ENCODE measurements around the gene PROK1. TPM values are rescaled to one million over a fixed set of nuclear protein-coding genes. Genes with fewer than 3 reads are reported as not detected.

The PROK1 gene
- total and polyA plus RNA-seq, 2 of the 4 experiments (the other 2 are of a cell fraction), result not detected

GRCh38 chr1:110404401-110404800 is 46.5 kb upstream of the PROK1 start:
- Histone ChIP-seq H3K56ac (ENCODE audit: extremely low read depth, insufficient read depth, low read length) (no peak overlapping the region), H2BK20ac (ENCODE audit: low read depth, low read length) (no peak overlapping the region), H3K4me2 (ENCODE audit: low read depth, low read length) (no peak overlapping the region), H4K91ac (ENCODE audit: insufficient read depth, low read depth, low read length) (no peak overlapping the region), H3K4me3 (ENCODE audit: insufficient read depth, low read depth, low read length) (no peak overlapping the region), H2BK15ac (ENCODE audit: low read depth, low read length) (no peak overlapping the region), H2BK120ac (ENCODE audit: low read depth, low read length) (no peak overlapping the region), H3K27ac (ENCODE audit: insufficient read depth, low read length) (no peak overlapping the region), H4K5ac (ENCODE audit: low read depth, low read length) (no peak overlapping the region), H3K79me1 (ENCODE audit: low read depth in 1 of 2, low read length in 2 of 2) (peaks cover 11 to 34% of the 10 kb centered on the region in 2 experiments), H3K9me1 (ENCODE audit: insufficient read depth, low read length) (no peaks in the 10 kb centered on the region), H3K9ac (ENCODE audit: low read depth, low read length) (no peak overlapping the region), H2AFZ (replicated peaks; ENCODE audit: low read length, poor library complexity) (no peak overlapping the region), H3K4ac (ENCODE audit: low read depth, low read length) (no peak overlapping the region), H3K4me1 (ENCODE audit: control insufficient read depth, insufficient read depth, low read length) (peaks cover 2% of the 10 kb centered on the region; the same call in 1 of the 2 replicates), H3K23ac (ENCODE audit: low read depth, low read length) (no peak overlapping the region), H3K27me3 (ENCODE audit: control insufficient read depth, insufficient read depth, low read length) (no peaks in the 10 kb centered on the region), H3K36me3 (ENCODE audit: control insufficient read depth, insufficient read depth, low read length) (peaks cover 29% of the 10 kb centered on the region), H2AK9ac (replicated peaks; ENCODE audit: low read depth, low read length, poor library complexity) (no peak overlapping the region), H3K18ac (ENCODE audit: low read depth, low read length) (no peak overlapping the region), H2AK5ac (ENCODE audit: low read depth, low read length) (no peak overlapping the region), H4K20me1 (ENCODE audit: insufficient read depth, low read length) (0 out of 2 replicates have a peak, but pooled peaks cover 3% of the 10 kb centered on the region), H3K9me3 (ENCODE audit: control insufficient read depth, insufficient read depth, low read length) (no peaks in the 10 kb centered on the region), H2BK5ac (ENCODE audit: low read depth, low read length, poor library complexity, severe bottlenecking) (no peak overlapping the region), H4K8ac (ENCODE audit: low read depth in 2 of 2, low read length in 2 of 2) (no peak overlapping the region), H3K14ac (replicated peaks; ENCODE audit: low read depth, low read length) (no peak overlapping the region)
- intact Hi-C loops (cut with micrococcal nuclease) (no loop called here), in situ Hi-C loops (cut with MboI; ENCODE audit: low sequenced_read_pairs) (loop anchor here (5.0 kb wide), 1 partner anchor 62 kb away; no protein-coding TSS in a partner anchor), dilution Hi-C loops (cut with HindIII; ENCODE audit: low sequenced_read_pairs, unreplicated experiment) (no loop called here)
- ChIA-PET CTCF (no interaction called here), POLR2A (ENCODE audit: unreplicated experiment) (interaction anchor here (0.7 kb wide), 1 partner anchor 11 kb away, joined by 6 read pairs; no protein-coding TSS in a partner anchor)
- ATAC-seq (ENCODE audit: low read depth) (no peak), DNase-seq (no peak)
- TF ChIP-seq BHLHE40 (IDR thresholded peaks at IDR 0.05; ENCODE audit: low read depth, low read length) (no peak), CEBPB (IDR thresholded peaks at IDR 0.05; ENCODE audit: low read depth, low read length) (no peak), ELK1 (IDR thresholded peaks at IDR 0.05; ENCODE audit: borderline replicate concordance, low read depth, low read length) (no peak), RFX5 (IDR thresholded peaks at IDR 0.05; ENCODE audit: low read depth, low read length) (no peak), CHD1 (IDR thresholded peaks at IDR 0.05; ENCODE audit: low read depth, low read length) (no peak), FOS (IDR thresholded peaks at IDR 0.05; ENCODE audit: low read depth, low read length) (no peak), NFE2L2 (IDR thresholded peaks at IDR 0.05; ENCODE audit: low read depth, low read length) (no peak), MAFK (IDR thresholded peaks at IDR 0.05; ENCODE audit: low read depth, low read length) (no peak), MXI1 (IDR thresholded peaks at IDR 0.05; ENCODE audit: borderline replicate concordance, low read depth, low read length) (no peak), RCOR1 (IDR thresholded peaks at IDR 0.05; ENCODE audit: insufficient replicate concordance, low read length) (no peak), USF2 (IDR thresholded peaks at IDR 0.05; ENCODE audit: low read depth, low read length) (no peak)
- BruUV-seq (replicated peaks), result no TSS peak
- 100% methylated on average over 1 of the region's 4 CpGs; no CpG with 5 or more reads in 1 of the 2 experiments for WGBS, 2 experiments (ENCODE audit: extremely low coverage in 2 of 2, insufficient read length in 1 of 2)
